ENCODE results near the gene SCUBE3.

Gene SCUBE3

DNA sequence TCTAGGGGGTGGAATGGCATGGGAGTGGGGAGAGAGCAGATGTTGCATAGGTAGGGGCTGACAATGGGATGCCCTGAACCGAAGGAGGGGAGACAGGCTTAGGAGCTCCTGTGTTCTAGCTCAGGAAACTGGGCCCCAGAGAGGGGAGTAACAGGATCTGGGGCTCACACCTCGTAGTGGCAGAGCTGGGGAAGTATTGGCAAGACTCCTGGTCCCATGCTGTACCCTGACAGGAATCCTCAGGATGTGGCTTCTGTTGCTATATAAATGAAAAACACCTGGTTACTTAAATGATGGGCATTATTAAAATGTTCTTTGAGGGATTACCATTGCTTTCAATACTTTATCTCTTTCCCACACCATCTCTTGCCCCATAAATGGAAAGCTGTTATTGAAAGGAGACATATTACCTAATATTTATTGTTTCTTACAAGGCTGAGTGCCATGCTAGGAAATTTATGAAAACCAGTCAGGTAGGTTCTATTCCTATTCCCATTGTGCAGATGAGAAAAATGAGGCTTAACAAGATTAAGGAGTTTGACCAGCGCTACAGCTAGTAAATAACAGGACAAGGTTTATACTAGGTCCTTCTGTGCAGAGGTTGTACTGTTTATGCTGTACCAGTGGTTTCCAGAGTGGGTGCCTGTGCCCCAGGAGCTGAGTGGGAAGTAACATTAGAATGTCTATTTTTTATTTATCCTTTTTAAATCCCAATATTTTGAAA lies 37.3 kb upstream of the SCUBE3 start:
- H3K4me3 ChIP-seq (ENCODE audit: low read length), result no peak overlapping the region
- TF ChIP-seq ZNF274 (IDR thresholded peaks at IDR 0.05; ENCODE audit: low read depth, low read length), result no peak

DNA sequence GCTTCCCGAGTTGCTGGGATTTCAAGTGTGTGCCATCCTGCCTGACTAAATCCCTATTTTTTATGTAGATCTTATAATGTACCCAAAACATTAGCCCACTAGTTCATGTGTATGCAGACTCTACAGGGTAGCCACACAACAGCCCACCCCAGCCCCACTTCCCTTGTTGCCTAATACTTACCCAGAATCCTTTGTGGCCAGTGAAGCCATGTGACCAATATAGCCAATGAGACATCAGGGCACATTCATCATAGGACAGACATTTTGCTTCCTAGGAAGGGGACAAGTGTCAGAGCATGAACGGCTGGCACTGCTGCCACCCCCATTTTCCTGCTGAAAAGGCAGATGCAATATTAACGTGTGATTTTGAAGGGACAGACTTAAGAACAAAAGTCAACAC lies 36.6 kb upstream of the SCUBE3 start:
- TF ChIP-seq ZNF274 (IDR thresholded peaks at IDR 0.05; ENCODE audit: low read depth, low read length), result no peak

DNA sequence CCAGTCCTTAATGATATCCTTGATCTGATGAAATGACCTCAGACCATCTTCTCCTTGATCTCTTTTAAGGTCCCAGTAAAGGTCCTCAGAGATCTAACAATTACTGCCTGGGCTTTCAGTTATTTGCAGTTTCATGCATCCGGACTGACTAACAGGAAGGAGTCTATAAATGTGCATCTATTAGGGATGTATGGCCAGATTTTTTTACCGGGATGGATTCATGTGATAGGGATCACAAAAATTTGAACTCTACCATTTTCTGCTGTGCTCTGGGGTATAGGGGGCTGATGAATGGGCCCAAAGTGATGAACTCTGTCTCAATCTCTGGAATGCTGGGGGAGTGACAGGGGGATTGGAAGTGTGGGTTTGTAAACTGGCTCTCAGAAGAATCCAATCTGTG lies 36.2 kb upstream of the SCUBE3 start:
- no peak for TF ChIP-seq ZNF274 (IDR thresholded peaks at IDR 0.05; ENCODE audit: low read depth, low read length)

More for the DNA sequence above, 36.6 kb upstream of the SCUBE3 start:
- H3K4me3 ChIP-seq (ENCODE audit: low read length), result no peak overlapping the region

DNA sequence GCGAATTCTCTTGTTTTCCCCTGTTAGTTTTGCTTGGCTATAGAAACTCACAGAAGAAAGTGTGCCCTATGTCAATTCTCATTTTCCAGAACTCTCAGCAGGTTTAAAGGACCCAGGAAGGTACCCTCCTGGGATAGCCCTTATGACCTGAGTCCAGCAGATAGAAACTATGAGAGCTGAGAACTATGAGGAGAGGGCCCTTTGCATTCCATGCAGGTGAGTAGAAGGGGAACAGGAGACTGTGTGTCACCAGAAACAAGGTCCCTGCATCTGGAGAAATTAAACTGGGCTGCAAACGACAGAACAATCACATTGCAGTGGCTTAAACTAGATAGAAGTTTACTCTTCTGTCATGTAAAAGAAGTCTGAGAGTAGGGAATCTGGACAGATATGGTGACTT lies 35.7 kb upstream of the SCUBE3 start:
- H3K4me3 ChIP-seq (ENCODE audit: low read length), result no peak overlapping the region
- TF ChIP-seq ZNF274 (IDR thresholded peaks at IDR 0.05; ENCODE audit: low read depth, low read length), result no peak

More for the DNA sequence above, 36.2 kb upstream of the SCUBE3 start:
- H3K4me3 ChIP-seq (ENCODE audit: low read length), result no peak overlapping the region

DNA sequence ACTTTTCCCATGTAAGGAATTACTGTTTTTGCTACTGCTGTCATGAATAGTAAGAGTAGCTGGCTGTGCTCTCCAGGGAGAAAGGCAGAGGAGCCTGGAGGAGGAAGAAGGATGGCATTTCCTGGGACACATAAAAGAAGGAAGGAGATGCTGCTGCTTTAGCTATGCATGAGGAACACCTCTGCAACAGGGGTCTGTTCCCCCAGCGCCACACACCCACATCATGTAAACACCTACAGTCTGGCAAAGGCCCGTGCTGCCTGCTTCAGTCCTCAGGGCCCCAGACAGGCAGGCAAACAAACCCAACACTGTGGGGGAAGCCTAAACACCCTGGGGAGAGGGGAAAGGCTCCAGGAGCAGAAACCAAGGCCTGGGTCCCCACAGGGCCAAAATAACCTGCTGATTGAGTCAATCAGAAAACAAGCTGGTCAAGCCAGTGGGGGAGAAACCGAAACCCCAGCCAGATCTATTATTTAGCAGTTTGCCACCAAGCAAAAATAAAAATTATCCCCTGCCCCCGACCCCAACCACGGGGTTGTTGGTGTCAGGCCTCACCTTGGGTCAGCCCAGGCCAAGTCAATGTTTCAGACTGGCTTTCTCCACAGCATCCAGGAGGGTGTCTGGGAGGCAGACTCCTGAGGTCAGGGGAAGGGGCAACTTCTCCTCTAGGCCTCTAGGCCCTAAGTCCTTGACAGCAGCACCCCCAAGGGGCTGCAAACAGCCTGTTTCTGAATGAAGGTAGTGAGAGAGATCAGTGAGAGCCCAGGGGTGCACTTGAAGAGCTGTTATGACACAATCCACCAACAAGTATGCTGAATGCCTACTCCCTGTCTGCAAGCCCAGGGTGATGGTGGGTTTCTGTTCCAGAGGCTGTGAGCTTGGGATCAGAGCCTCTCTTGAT lies 34.6 kb upstream of the SCUBE3 start:
- no peak for TF ChIP-seq ZNF274 (IDR thresholded peaks at IDR 0.05; ENCODE audit: low read depth, low read length)
- H3K4me3 ChIP-seq (ENCODE audit: low read length), result no peak overlapping the region

DNA sequence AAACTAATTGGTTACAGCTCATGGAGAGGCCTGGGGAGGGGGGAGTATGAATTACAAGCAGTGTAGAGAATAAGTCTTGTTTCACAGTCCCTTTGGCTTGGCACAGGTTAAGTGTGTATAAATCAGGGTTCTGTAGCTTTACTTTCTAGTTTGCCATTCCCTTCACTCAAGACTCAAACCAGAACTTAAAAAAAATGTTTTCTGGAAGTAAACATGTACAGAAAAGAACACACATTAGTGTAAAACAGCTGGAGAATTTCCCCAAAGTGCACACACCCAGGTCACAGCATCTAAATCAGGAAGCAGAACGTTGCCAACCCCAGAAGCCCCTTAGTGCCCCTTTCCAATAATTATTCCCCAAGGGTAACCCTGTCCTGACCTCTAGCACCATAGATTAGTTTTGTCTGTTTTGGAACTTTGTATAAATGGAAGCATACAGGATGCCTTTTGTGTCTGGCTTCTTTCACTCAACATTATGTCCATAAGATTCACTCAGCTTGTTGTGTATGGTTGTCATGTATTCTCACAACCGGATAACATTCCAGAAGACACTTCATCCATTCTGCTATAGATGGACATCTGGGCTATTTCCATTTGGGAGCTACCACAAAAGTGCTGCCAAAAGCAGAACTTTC lies 33.7 kb upstream of the SCUBE3 start:
- TF ChIP-seq ZNF274 (IDR thresholded peaks at IDR 0.05; ENCODE audit: low read depth, low read length), result no peak
- H3K4me3 ChIP-seq (ENCODE audit: low read length), result no peak overlapping the region

DNA sequence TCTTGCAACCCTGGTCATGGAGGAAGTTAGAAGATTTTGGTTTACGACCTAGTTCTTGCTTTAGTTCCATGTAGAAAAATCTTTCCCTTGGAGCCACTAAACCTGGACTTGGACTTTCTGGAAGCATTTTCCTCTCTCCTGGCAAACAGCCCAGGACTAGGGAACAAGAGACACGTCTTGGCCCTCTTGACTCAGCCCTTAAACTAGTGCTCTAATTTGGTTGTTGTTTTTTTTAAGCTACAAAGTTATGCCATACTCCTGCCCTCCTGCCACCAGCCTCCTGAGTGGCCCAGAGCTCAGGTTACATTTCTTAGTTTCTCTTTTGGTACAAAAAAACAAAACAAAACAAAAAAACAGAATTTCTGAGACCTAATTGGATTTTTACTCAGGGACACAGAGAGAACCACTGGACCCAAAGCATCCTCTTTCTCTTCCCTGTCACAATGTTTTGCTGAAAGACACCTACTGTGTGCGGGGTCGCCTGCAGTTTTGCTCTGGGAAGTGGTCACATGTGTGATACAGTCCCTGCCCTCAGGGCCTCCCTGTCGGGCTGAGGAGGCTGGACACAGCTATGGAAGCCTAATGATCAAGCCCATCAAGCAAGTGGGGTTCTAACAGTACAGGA lies 32.3 kb upstream of the SCUBE3 start:
- no peak overlapping the region for H3K4me3 ChIP-seq (ENCODE audit: low read length)
- no peak for TF ChIP-seq ZNF274 (IDR thresholded peaks at IDR 0.05; ENCODE audit: low read depth, low read length)

DNA sequence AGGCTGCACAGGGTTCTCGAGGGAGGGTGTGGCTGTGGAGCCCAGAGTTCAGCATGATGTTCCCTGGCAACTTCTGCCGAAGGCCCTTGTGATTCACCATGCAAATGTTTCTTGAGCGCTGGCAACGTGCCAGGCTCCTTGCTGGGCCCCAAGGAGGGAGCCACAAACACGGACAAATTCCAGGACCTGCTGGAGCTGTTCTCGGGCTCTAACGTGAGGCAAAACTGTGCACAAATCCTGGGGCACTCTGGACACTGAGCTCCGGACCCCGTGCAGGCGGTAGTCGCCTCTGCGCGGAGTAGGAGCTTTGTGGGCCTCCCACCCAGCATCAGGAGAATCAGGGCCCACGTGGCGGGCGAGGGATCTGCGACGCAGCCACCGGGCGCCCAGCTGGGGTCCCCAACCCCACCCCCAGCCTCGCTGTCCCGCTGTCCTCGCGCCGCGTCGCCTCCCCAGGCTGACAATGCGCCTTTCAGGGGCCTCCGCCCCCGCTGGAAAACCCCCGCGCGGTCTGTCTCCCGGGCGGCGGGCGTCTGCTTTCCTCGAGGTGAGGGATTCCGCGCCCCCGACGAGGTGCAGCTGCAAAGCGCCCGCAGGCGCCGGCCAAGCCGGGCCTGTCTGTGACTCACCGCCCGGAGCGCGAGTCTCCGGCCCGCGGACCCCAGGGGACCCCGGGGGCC lies 31.7 kb upstream of the SCUBE3 start:
- no peak for TF ChIP-seq ZNF274 (IDR thresholded peaks at IDR 0.05; ENCODE audit: low read depth, low read length)
- no peak overlapping the region for H3K4me3 ChIP-seq (ENCODE audit: low read length)

DNA sequence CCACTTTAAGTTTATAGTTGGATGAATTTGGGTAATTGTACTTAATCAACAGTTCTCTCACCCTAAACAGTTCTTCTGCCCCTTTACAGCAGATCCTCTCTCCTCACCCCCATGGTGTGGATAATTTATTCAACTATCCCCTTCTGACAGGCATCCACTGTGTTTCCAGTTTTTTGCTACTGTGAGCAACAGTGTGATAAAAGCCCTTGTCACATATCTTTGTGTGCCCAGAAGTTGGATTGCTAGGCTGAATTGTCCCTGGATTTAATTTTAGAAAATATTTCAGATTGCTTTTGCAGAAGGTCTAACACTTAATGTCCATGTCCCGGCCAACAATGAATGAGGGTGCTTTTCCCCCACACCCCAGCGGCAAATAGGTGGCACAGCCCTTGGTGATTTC lies 30.5 kb upstream of the SCUBE3 start:
- H3K4me3 ChIP-seq (ENCODE audit: low read length), result no peak overlapping the region
- no peak for TF ChIP-seq ZNF274 (IDR thresholded peaks at IDR 0.05; ENCODE audit: low read depth, low read length)

DNA sequence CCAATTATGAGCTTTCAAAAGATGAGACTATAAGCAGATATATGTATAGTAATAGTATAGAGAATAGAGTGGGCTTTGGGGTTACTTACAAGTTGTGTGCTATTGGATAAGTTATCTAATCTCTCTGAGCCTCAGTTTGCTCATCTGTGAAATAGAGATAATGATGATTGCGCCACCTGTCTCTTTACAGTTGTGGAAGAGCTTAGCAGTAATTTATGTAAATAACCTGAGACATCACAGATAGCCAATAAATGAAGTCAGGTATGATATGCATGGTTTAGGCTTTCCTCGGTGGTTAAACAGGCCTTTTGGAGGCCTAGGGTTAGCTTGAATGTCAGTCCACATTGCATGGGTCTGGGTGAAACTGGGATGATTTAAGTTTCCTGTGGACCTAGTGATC lies 29.8 kb upstream of the SCUBE3 start:
- TF ChIP-seq ZNF274 (IDR thresholded peaks at IDR 0.05; ENCODE audit: low read depth, low read length), result no peak
- H3K4me3 ChIP-seq (ENCODE audit: low read length), result no peak overlapping the region

DNA sequence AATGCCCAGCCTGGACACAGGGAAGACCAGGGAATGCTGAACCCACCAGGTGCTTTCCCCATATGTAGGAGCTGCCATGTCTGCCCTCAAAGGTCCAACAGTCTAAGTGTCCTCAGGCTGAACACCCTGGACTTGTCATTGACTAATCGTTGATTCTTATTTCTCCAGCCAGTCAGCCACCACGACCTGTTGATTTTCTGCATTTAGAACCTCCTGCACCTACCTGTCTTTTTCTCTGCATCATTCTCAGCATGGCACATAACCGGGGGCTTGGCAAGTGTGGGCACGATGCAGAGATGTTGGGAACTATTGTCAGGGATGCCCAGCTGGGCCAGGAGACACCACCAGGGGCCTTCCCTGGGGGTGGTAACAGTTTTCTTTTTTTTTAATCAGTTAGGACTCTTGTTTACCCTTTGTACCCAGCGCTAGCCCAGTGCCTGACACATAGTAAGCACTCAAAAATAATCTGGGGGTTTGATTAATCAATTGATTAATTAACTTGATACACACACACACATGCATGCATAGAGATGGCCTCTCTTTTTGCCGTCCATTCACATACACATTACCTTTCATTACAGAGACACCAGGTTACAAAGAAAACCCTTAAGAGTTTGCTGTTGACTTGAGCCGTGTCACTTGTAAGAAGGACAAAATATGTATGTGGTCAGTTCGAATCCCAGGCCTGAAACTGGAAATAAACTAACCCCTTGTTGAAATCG lies 29.0 kb upstream of the SCUBE3 start:
- no peak overlapping the region for H3K4me3 ChIP-seq (ENCODE audit: low read length)
- TF ChIP-seq ZNF274 (IDR thresholded peaks at IDR 0.05; ENCODE audit: low read depth, low read length), result no peak

DNA sequence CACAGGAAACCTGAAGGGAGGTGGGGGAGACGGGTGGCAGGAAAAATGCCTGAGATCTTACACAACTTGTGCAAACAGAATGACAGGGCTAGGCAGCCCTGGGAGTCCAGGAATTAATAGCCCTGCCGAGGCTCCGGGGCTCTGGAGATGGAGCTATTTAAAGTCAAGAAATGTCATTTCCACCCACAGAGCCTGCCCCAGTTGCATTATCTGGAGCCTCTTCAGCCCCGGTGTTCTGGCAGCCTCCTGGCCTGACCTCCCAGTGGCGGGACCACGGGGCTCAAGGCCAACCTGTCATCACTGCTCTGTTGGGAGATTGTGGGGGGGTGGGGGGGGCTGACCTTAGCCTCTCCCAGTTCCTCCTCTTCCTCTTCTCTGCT lies 28.5 kb upstream of the SCUBE3 start:
- TF ChIP-seq ZNF274 (IDR thresholded peaks at IDR 0.05; ENCODE audit: low read depth, low read length), result no peak

DNA sequence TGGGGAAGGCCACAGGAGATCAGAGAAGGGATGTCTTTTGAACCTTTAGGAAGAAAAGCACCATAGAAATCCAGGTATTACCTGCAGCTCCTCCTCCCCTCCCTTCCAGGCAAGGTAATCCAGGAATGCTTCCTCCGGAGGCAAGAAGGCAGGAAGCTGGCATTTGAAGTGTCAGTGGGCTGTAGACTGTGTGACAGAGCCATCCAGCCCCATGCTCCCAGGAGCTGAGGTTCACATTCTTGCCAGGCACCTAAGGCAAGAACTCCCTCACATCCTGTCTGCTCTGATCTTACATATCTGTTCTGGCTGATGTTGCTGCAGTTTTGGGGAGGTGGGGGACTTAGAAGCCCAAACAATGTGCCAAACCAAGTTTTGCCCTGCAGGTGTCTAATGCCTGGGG lies 27.8 kb upstream of the SCUBE3 start:
- H3K4me3 ChIP-seq (ENCODE audit: low read length), result no peak overlapping the region
- TF ChIP-seq ZNF274 (IDR thresholded peaks at IDR 0.05; ENCODE audit: low read depth, low read length), result no peak

More for the DNA sequence above, 28.5 kb upstream of the SCUBE3 start:
- H3K4me3 ChIP-seq (ENCODE audit: low read length), result no peak overlapping the region
